IPS-NIHi7 (cell line): Measurements from ENCODE around the gene PARP9.

Experiments used
- DNase-seq: peaks from one replicate; pipeline ENCODE4 v3.0.0; 2012; ENCODE audit warnings: mixed read lengths; ENCODE audit errors: extremely low spot score

PARP9 gene

GRCh38 chr3:122564155-122564912, at the start of gene PARP9, which contains the start of gene DTX3L:
Gene PARP9 (minus strand): TSS chr3:122564300. CDS start chr3:122559620, 4,680 bp downstream.
Gene DTX3L (plus strand): TSS chr3:122564338. CDS start chr3:122564427, 89 bp downstream.
- peak; percentile 85 for DNase-seq

- no peak for DNase-seq
These were observed 48.6 kb upstream of the PARP9 start for GRCh38 chr3:122612696-122613095.

- no peak for DNase-seq
These were observed 45.9 kb upstream of the PARP9 start for GRCh38 chr3:122609798-122610559.

- no peak for DNase-seq
These were observed 44.8 kb upstream of the PARP9 start for GRCh38 chr3:122608916-122609315.

GRCh38 chr3:122606330-122606729, 42.2 kb upstream of the PARP9 start:
- DNase-seq: no peak

GRCh38 chr3:122603056-122603455, 39.0 kb upstream of the PARP9 start:
- no peak for DNase-seq

GRCh38 chr3:122602011-122602710, 38.1 kb upstream of the PARP9 start:
- DNase-seq: no peak

GRCh38 chr3:122598556-122598955, 34.5 kb upstream of the PARP9 start:
- DNase-seq: no peak

- DNase-seq: no peak
These were observed 34.1 kb upstream of the PARP9 start for GRCh38 chr3:122598151-122598550.

GRCh38 chr3:122594025-122594424, 29.9 kb upstream of the PARP9 start:
- DNase-seq: no peak

GRCh38 chr3:122590610-122591009, 26.5 kb upstream of the PARP9 start:
- DNase-seq: no peak

GRCh38 chr3:122589297-122589696, 25.2 kb upstream of the PARP9 start:
- DNase-seq: no peak

GRCh38 chr3:122587572-122587971, 23.5 kb upstream of the PARP9 start:
- no peak for DNase-seq

GRCh38 chr3:122586773-122587485, 22.8 kb upstream of the PARP9 start:
- DNase-seq: no peak

- DNase-seq: no peak
These were observed 22.0 kb upstream of the PARP9 start for GRCh38 chr3:122586098-122586497.

GRCh38 chr3:122582390-122582789, 18.3 kb upstream of the PARP9 start:
- no peak for DNase-seq

- no peak for DNase-seq
These were observed 17.5 kb upstream of the PARP9 start for GRCh38 chr3:122581622-122582021.

GRCh38 chr3:122580470-122580869, 16.4 kb upstream of the PARP9 start:
- no peak for DNase-seq

- no peak for DNase-seq
These were observed 14.1 kb upstream of the PARP9 start for GRCh38 chr3:122578069-122578740.

- DNase-seq: peak; percentile 38
These were observed 13.4 kb upstream of the PARP9 start, which contains the start of gene PARP15 for GRCh38 chr3:122577409-122578031. Gene PARP15 (plus strand): TSS chr3:122577650. CDS start chr3:122577668, 18 bp downstream.
